OCI-LY1 (cell line): ENCODE measurements around the gene SLMAP.
A peak's percentile ranks its signal among the peaks of the same experiment; 100 is the strongest.

Experiments used
- H2AFZ ChIP-seq: fragments of 200-600 bp; sonication (generic), shearing (Covaris generic); 2 replicates; pipeline ENCODE4 v1.6.0; 2014; ENCODE audit warnings: antibody characterized with exemption, mild to moderate bottlenecking, low read length
- H3F3A ChIP-seq: fragments of 200-600 bp; sonication (generic), shearing (Covaris generic); 2 replicates; pipeline ENCODE4 v1.6.0; 2014; ENCODE audit warnings: mild to moderate bottlenecking, antibody characterized with exemption, low read length, moderate library complexity; ENCODE audit not compliant: insufficient read depth
- H3K27ac ChIP-seq: fragments of 200-600 bp; sonication (generic); 2 replicates; pipeline ENCODE4 v1.5.1; 2014; ENCODE audit warnings: low read length, mixed run types, mild to moderate bottlenecking, low read depth; ENCODE audit not compliant: poor library complexity, severe bottlenecking
- H3K27me3 ChIP-seq: fragments of 200-600 bp; sonication (generic); 2 replicates; pipeline ENCODE4 v1.6.0; 2014; ENCODE audit warnings: antibody characterized with exemption, mild to moderate bottlenecking, low read length, moderate library complexity; ENCODE audit not compliant: insufficient read depth
- H3K36me3 ChIP-seq: fragments of 200-600 bp; sonication (generic); 2 replicates; pipeline ENCODE4 v1.6.1; 2014; ENCODE audit warnings: mild to moderate bottlenecking, antibody characterized with exemption, low read length, moderate library complexity, mixed read lengths; ENCODE audit not compliant: insufficient read depth
- H3K4me1 ChIP-seq: fragments of 200-600 bp; sonication (generic); 2 replicates; pipeline ENCODE4 v1.5.1; 2014; ENCODE audit warnings: mild to moderate bottlenecking, low read length, moderate library complexity; ENCODE audit not compliant: insufficient read depth, severe bottlenecking
- H3K4me2 ChIP-seq: fragments of 200-600 bp; sonication (generic), shearing (Covaris generic); 2 replicates; pipeline ENCODE4 v1.6.1; 2014; ENCODE audit warnings: low read length
- H3K4me3 ChIP-seq: fragments of 200-600 bp; sonication (generic); 2 replicates; pipeline ENCODE4 v1.5.1; 2014; ENCODE audit warnings: low read length, low read depth, mild to moderate bottlenecking, mixed read lengths; ENCODE audit not compliant: poor library complexity, severe bottlenecking
- H3K79me2 ChIP-seq: fragments of 200-600 bp; shearing (Covaris generic); 2 replicates; pipeline ENCODE4 v1.6.1; 2016; ENCODE audit warnings: mixed run types, low read length, mixed read lengths; ENCODE audit not compliant: insufficient read depth
- H3K9ac ChIP-seq: fragments of 200-600 bp; sonication (generic), shearing (Covaris generic); 2 replicates; pipeline ENCODE4 v1.6.1; 2014; ENCODE audit warnings: mild to moderate bottlenecking, low read length, mixed read lengths
- H3K9me2 ChIP-seq: fragments of 200-600 bp; sonication (generic), shearing (Covaris generic); 2 replicates; pipeline ENCODE4 v1.6.1; 2014; ENCODE audit warnings: low read depth, mild to moderate bottlenecking, low read length, mixed read lengths
- H3K9me3 ChIP-seq: fragments of 200-600 bp; shearing (Covaris generic); 2 replicates; pipeline ENCODE4 v1.6.1; 2014; ENCODE audit warnings: low read length, mixed read lengths
- H4K20me1 ChIP-seq: fragments of 200-600 bp; sonication (generic), shearing (Covaris generic); 2 replicates; pipeline ENCODE4 v1.6.0; 2016; ENCODE audit warnings: mild to moderate bottlenecking, low read length; ENCODE audit not compliant: insufficient read depth
- EZH2 ChIP-seq: fragments of 200-600 bp; sonication (generic), shearing (Covaris generic); IDR thresholded peaks from 2 replicates; pipeline ENCODE4 v1.8.0; 2017; ENCODE audit warnings: borderline replicate concordance, mixed run types, mild to moderate bottlenecking, antibody characterized with exemption, low read length, moderate library complexity, mixed read lengths
- TF ChIP-seq, protein P1 (sequence below): fragments of 200-600 bp; sonication (generic), shearing (Covaris generic); IDR thresholded peaks from 2 replicates; pipeline ENCODE4 v1.5.1; 2017; ENCODE audit warnings: mild to moderate bottlenecking, antibody characterized with exemption, low read length, moderate library complexity, mixed read lengths

Gene SLMAP

DNA sequence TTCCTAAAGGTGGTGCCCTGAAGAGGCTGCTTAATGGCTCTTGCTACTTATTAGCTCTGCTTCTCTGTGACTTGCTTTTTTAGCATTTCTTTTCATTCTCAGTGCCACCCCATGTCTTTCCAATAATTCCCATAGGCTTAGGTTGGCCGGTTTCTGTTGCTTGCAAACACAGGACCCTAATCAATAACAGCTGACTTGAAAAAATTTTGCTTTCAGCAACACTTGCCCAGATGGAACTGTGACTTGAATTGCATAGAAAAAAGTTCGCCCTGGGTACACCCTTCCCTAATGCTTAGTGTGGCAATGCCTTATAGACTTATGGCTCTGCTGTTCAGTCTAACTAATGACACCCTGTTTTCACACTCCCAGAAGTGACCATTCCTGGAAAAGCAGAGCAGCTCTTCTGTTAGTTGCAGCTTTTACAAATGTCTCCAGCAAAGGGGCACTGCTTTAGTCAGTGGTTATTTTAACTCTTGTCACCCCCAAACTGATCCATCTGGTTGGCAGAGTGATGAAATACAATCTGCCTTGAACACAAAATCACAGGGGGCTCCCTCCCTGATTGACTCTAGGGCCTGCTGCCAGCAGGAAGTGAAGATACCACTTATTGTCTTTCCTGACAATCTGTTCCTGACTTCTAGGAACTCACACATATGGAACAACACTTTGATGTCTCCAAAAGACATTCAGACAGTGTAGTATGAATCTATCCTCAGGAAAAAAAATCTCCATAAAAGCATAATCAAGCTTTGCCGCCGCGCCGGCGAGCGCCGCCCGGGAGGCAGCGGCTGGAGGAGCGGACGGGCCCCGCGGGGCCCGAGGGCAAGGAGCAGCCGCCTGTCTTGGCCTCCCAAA, 9.7 kb upstream of the SLMAP start:
- Histone ChIP-seq H3K4me2 (no peak overlapping the region), H2AFZ (no peak overlapping the region), H3K9me2 (no peaks in the 10 kb centered on the region), H3K9ac (no peak overlapping the region), H3K9me3 (no peaks in the 10 kb centered on the region), H4K20me1 (no peaks in the 10 kb centered on the region), H3K27ac (no peak overlapping the region), H3K36me3 (no peaks in the 10 kb centered on the region), H3K79me2 (no peaks in the 10 kb centered on the region), H3F3A (no peaks in the 10 kb centered on the region), H3K27me3 (no peaks in the 10 kb centered on the region), H3K4me1 (peaks cover 6% of the 10 kb centered on the region), H3K4me3 (no peak overlapping the region)
- TF ChIP-seq, protein P1, sequence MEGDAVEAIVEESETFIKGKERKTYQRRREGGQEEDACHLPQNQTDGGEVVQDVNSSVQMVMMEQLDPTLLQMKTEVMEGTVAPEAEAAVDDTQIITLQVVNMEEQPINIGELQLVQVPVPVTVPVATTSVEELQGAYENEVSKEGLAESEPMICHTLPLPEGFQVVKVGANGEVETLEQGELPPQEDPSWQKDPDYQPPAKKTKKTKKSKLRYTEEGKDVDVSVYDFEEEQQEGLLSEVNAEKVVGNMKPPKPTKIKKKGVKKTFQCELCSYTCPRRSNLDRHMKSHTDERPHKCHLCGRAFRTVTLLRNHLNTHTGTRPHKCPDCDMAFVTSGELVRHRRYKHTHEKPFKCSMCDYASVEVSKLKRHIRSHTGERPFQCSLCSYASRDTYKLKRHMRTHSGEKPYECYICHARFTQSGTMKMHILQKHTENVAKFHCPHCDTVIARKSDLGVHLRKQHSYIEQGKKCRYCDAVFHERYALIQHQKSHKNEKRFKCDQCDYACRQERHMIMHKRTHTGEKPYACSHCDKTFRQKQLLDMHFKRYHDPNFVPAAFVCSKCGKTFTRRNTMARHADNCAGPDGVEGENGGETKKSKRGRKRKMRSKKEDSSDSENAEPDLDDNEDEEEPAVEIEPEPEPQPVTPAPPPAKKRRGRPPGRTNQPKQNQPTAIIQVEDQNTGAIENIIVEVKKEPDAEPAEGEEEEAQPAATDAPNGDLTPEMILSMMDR: no peak
- no peak for TF ChIP-seq EZH2

- peak overlapping the region; percentile 20; the same call in 1 of the 2 replicates for H3K4me2 ChIP-seq
- peak overlapping the region; percentile 75; the same call in 1 of the 2 replicates for H2AFZ ChIP-seq
- no peaks in the 10 kb centered on the region for H3K9me3 ChIP-seq
- H3K36me3 ChIP-seq: no peaks in the 10 kb centered on the region
- no peaks in the 10 kb centered on the region for H3K27me3 ChIP-seq
- H3K9me2 ChIP-seq: no peaks in the 10 kb centered on the region
- H3K4me1 ChIP-seq: peaks cover 6% of the 10 kb centered on the region
- H3K9ac ChIP-seq: no peak overlapping the region
- no peak overlapping the region for H3K27ac ChIP-seq
- TF ChIP-seq, protein P1: no peak
- TF ChIP-seq EZH2: no peak
- H3K4me3 ChIP-seq: no peak overlapping the region
- no peaks in the 10 kb centered on the region for H3K79me2 ChIP-seq
- no peaks in the 10 kb centered on the region for H3F3A ChIP-seq
- no peaks in the 10 kb centered on the region for H4K20me1 ChIP-seq
These were observed 6.6 kb upstream of the SLMAP start for GRCh38 chr3:57749542-57749941.

GRCh38 chr3:57752307-57752706, 3.8 kb upstream of the SLMAP start:
- H3K4me3 ChIP-seq: no peak overlapping the region
- H3K4me2 ChIP-seq: no peak overlapping the region
- no peaks in the 10 kb centered on the region for H3K36me3 ChIP-seq
- no peaks in the 10 kb centered on the region for H3K9me2 ChIP-seq
- no peak overlapping the region for H3K27ac ChIP-seq
- H3K79me2 ChIP-seq: peaks cover 6% of the 10 kb centered on the region
- H3K9me3 ChIP-seq: no peaks in the 10 kb centered on the region
- no peak overlapping the region for H3K9ac ChIP-seq
- peaks cover 14% of the 10 kb centered on the region for H3K4me1 ChIP-seq
- H3K27me3 ChIP-seq: no peaks in the 10 kb centered on the region
- H2AFZ ChIP-seq: no peak overlapping the region
- TF ChIP-seq EZH2: no peak
- H4K20me1 ChIP-seq: no peaks in the 10 kb centered on the region
- no peaks in the 10 kb centered on the region for H3F3A ChIP-seq
